Esophagus muscularis mucosa (tissue), 4 donors: ENCODE measurements around the gene SEMA5A. TPM values are rescaled to one million over a fixed set of nuclear protein-coding genes. Genes with fewer than 3 reads are reported as not detected.

Experiments used
- DNase-seq: peaks from one replicate; pipeline ENCODE4 v3.0.0-alpha.2; 2017; ENCODE audit errors: extremely low spot score
- H3K27ac ChIP-seq, 4 donors: fragments of 200-600 bp; sonication (generic); replicated peaks in 1 of 4; 1 replicate in 3 of 4; 2 replicates in 1 of 4; pipeline ENCODE4 v1.5.1; 2016 to 2019; ENCODE audit warnings: mild to moderate bottlenecking in 1 of 4
- H3K27me3 ChIP-seq, 4 donors: fragments of 200-600 bp; sonication (generic); one replicate each; pipeline versions ENCODE4 v1.5.1 to v1.6.0; 2016 to 2019
- H3K36me3 ChIP-seq, 4 donors: fragments of 200-600 bp; sonication (generic); one replicate each; pipeline ENCODE4 v1.5.1; 2016 to 2019
- H3K4me1 ChIP-seq, 4 donors: fragments of 200-600 bp; sonication (generic); one replicate each; pipeline ENCODE4 v1.5.1; 2016 to 2019
- H3K4me3 ChIP-seq, 4 donors: fragments of 200-600 bp; sonication (generic); 1 replicate in 2 of 4; 2 replicates in 2 of 4; pipeline ENCODE4 v1.5.1; 2016 to 2019; ENCODE audit warnings: mild to moderate bottlenecking in 4 of 4, moderate library complexity in 1 of 4
- H3K9me3 ChIP-seq, 4 donors: fragments of 200-600 bp; sonication (generic); 1 replicate in 3 of 4; 2 replicates in 1 of 4; pipeline ENCODE4 v1.5.1; 2016 to 2019
- EP300 ChIP-seq: sonication (generic); formaldehyde crosslinking; IDR thresholded peaks from one replicate; pipeline ENCODE4 v1.6.1; 2017; ENCODE audit warnings: antibody characterized with exemption
- POLR2A ChIP-seq: fragments of 450-650 bp; IDR thresholded peaks from one replicate; pipeline ENCODE4 v1.6.1; 2017; ENCODE audit warnings: antibody characterized with exemption, moderate library complexity, mild to moderate bottlenecking, low read depth
- POLR2AphosphoS5 ChIP-seq, 2 donors: sonication (generic); formaldehyde crosslinking; IDR thresholded peaks; one replicate each; pipeline ENCODE4 v1.6.1; 2017; ENCODE audit warnings: antibody characterized with exemption in 2 of 2
- whole genome bisulfite sequencing: methylation state at CpG from one replicate; pipeline ENCODE4 v1.1.5; 2018; 5-methylcytosine and 5-hydroxymethylcytosine counted together
- intact Hi-C: fragments of 100-400 bp; cut with DNase I; formaldehyde crosslinking; loops from one replicate; pipeline ENCODE4 v1.15.1; 2023
- total RNA-seq, 4 donors: library from RNA; depleted of rRNA; stranded (reverse); fragments of >200 nt; gene quantifications; one replicate each; pipeline versions ENCODE4 v1.1.0 to v1.2.1, GENCODE V29; 2016
- TF ChIP-seq, protein P1 (sequence below), 3 experiments: fragments of 200-600 bp in 2 of 3; fragments of 450-650 bp in 1 of 3; sonication (generic) in 2 of 3; IDR thresholded peaks; one replicate each; pipeline ENCODE4 v1.5.1; 2017 to 2019; ENCODE audit warnings: antibody characterized with exemption in 3 of 3, mild to moderate bottlenecking in 2 of 3, moderate library complexity in 1 of 3

The SEMA5A gene
- total RNA-seq, 4 donors from 2014 or later: 2.1 to 5.6 (median 3.5) TPM

GRCh38 chr5:9519537-9519936 lies 26.3 kb downstream of the SEMA5A start:
- Histone ChIP-seq H3K4me3 (no peak overlapping the region), H3K9me3 (no peaks in the 10 kb centered on the region), H3K27me3 (no peaks in the 10 kb centered on the region), H3K27ac (no peak overlapping the region), H3K4me1 (peaks cover 0 to 22% (median 0%) of the 10 kb centered on the region in 4 donors), H3K36me3 (no peaks in the 10 kb centered on the region)
- DNase-seq: no peak
- intact Hi-C loops: no loop called here
- 76% methylated on average over 4 of the region's 4 CpGs for WGBS
- TF ChIP-seq, protein P1, sequence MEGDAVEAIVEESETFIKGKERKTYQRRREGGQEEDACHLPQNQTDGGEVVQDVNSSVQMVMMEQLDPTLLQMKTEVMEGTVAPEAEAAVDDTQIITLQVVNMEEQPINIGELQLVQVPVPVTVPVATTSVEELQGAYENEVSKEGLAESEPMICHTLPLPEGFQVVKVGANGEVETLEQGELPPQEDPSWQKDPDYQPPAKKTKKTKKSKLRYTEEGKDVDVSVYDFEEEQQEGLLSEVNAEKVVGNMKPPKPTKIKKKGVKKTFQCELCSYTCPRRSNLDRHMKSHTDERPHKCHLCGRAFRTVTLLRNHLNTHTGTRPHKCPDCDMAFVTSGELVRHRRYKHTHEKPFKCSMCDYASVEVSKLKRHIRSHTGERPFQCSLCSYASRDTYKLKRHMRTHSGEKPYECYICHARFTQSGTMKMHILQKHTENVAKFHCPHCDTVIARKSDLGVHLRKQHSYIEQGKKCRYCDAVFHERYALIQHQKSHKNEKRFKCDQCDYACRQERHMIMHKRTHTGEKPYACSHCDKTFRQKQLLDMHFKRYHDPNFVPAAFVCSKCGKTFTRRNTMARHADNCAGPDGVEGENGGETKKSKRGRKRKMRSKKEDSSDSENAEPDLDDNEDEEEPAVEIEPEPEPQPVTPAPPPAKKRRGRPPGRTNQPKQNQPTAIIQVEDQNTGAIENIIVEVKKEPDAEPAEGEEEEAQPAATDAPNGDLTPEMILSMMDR (IDR thresholded peaks at IDR 0.05): no peak
- TF ChIP-seq EP300 (no peak), POLR2AphosphoS5 (IDR thresholded peaks at IDR 0.05) (no peak), POLR2A (no peak)

DNA sequence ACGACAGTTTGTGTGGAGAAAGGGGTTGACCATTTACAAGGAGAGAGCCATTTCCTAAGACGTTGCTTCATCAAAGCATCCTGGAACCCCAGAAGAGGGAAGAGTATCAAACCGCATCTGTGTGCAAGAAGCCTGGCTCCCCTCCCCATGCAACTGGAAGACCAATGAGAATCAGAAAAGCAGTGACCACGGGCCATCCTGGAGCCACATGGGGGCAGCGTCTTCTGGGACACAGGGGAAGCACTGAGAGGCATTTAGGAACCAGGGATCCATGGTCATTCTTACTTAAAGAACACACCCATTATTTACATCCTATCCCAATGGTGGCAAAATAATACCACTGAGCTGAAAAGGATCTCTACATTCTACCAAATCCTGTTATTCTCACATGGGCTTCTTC lies 29.3 kb downstream of the SEMA5A start:
- WGBS: 82% methylated on average over 5 of the region's 5 CpGs
- TF ChIP-seq EP300: no peak
- TF ChIP-seq POLR2AphosphoS5 (IDR thresholded peaks at IDR 0.05): no peak
- intact Hi-C loops: no loop called here
- Histone ChIP-seq H3K27me3 (no peaks in the 10 kb centered on the region), H3K4me3 (no peak overlapping the region), H3K4me1 (peaks cover 0 to 20% (median 4%) of the 10 kb centered on the region in 4 donors), H3K36me3 (no peaks in the 10 kb centered on the region), H3K27ac (no peak overlapping the region), H3K9me3 (no peaks in the 10 kb centered on the region)
- DNase-seq: no peak

DNA sequence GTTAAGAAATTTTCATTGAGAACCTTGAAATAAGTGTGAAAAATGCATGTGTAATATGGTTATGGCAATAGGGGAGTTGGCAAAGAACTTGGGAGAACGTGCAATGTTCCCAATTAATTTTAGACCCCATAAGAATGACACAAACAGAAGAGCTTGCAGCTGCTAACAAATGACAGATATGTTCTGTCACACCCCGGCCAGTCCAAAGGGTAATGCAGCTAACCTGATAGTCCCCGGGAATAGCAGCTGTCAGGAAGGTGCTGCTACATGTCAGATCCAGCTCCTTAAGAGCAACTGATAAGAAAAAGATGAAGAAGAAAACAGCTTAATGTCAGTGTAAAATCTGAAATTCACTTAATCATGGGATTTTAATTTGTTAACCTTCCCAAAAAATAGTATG lies 30.4 kb downstream of the SEMA5A start:
- intact Hi-C loops: no loop called here
- Histone ChIP-seq H3K27ac (no peak overlapping the region), H3K27me3 (no peaks in the 10 kb centered on the region), H3K9me3 (no peaks in the 10 kb centered on the region), H3K4me1 (peaks cover 0 to 20% (median 4%) of the 10 kb centered on the region in 4 donors), H3K36me3 (no peaks in the 10 kb centered on the region), H3K4me3 (no peak overlapping the region)
- 52% methylated on average over 3 of the region's 3 CpGs for WGBS
- DNase-seq: no peak
- TF ChIP-seq, protein P1 (IDR thresholded peaks at IDR 0.05): no peak
- TF ChIP-seq POLR2AphosphoS5 (IDR thresholded peaks at IDR 0.05) (no peak), POLR2A (no peak), EP300 (no peak)

- H3K36me3 ChIP-seq: no peaks in the 10 kb centered on the region
- intact Hi-C loops: no loop called here
Measured at GRCh38 chr5:9514968-9515367, 30.9 kb downstream of the SEMA5A start.

DNA sequence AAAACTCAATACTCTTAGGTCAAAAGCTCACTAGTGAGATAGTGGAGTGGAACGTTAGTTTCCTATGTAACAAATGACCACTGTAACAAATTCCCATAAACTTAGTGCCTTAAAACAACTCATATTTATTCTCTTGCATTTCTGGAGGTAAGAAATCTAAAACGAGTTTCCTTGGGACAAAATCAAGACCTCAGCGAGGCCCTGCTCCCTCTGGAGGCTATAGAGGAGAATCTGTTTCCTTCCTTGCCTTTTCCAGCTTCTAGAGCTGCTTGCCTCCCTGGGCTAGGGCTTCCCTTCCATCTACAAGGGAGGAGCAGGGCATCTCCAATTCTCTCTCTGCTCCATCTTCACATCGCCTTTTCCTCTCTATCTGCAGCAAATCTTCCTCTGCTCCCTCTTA lies 32.0 kb downstream of the SEMA5A start:
- intact Hi-C loops: no loop called here
- Histone ChIP-seq H3K4me3 (no peak overlapping the region), H3K27ac (no peak overlapping the region), H3K27me3 (no peaks in the 10 kb centered on the region), H3K9me3 (no peaks in the 10 kb centered on the region), H3K36me3 (no peaks in the 10 kb centered on the region), H3K4me1 (peaks cover 0 to 9% (median 4%) of the 10 kb centered on the region in 4 donors)
- no peak for DNase-seq
- WGBS: 70% methylated on average over 4 of the region's 4 CpGs
- TF ChIP-seq EP300: no peak
- TF ChIP-seq, protein P1 (IDR thresholded peaks at IDR 0.05): peak in 1 of 3 experiments; percentile 18

More at GRCh38 chr5:9514968-9515367, 30.9 kb downstream of the SEMA5A start:
- H3K4me1 ChIP-seq: peaks cover 0 to 19% (median 4%) of the 10 kb centered on the region in 4 donors
- 94% methylated on average over 2 of the region's 2 CpGs for WGBS
- no peaks in the 10 kb centered on the region for H3K27me3 ChIP-seq
- no peak for DNase-seq
- H3K9me3 ChIP-seq: no peaks in the 10 kb centered on the region
- TF ChIP-seq, protein P1 (IDR thresholded peaks at IDR 0.05): no peak
- no peak for TF ChIP-seq POLR2A
- no peak for TF ChIP-seq POLR2AphosphoS5 (IDR thresholded peaks at IDR 0.05)
- TF ChIP-seq EP300: no peak
- no peak overlapping the region for H3K27ac ChIP-seq
- no peak overlapping the region for H3K4me3 ChIP-seq
